Smooth muscle cell (in vitro differentiated cells): Measurements from ENCODE around the gene DMXL1. TPM values are rescaled to one million over a fixed set of nuclear protein-coding genes. Genes with fewer than 3 reads are reported as not detected.
"Not testable (repeated sequence)": the region's sequence is repeated elsewhere in the genome, so short reads cannot be mapped to it uniquely, and the experiment has no call there.

ENCODE experiments used
- DNase-seq: peaks from one replicate; lab custom pipeline; 2025; ENCODE audit not compliant: unreplicated experiment; lab: John Stamatoyannopoulos, UW
- H2AFZ ChIP-seq: fragments of 200-600 bp; sonication (generic); 2 replicates; pipeline ENCODE4 v1.6.0; 2016; ENCODE audit warnings: antibody characterized with exemption, low read depth, mild to moderate bottlenecking
- H3F3A ChIP-seq: fragments of 200-600 bp; sonication (generic); 2 replicates; pipeline ENCODE4 v1.6.0; 2017; ENCODE audit warnings: antibody characterized with exemption, low read depth
- H3K27ac ChIP-seq: fragments of 200-600 bp; sonication (generic); 2 replicates; pipeline ENCODE4 v1.5.1; 2016; ENCODE audit warnings: low read depth, mild to moderate bottlenecking
- H3K27me3 ChIP-seq: fragments of 200-600 bp; sonication (generic); 2 replicates; pipeline ENCODE4 v1.6.1; 2016; ENCODE audit warnings: low read depth, mild to moderate bottlenecking
- H3K36me3 ChIP-seq: fragments of 200-600 bp; sonication (generic); 2 replicates; pipeline ENCODE4 v1.5.1; 2016; ENCODE audit warnings: low read depth
- H3K4me1 ChIP-seq: fragments of 200-600 bp; sonication (generic); 2 replicates; pipeline ENCODE4 v1.5.1; 2016; ENCODE audit warnings: low read depth
- H3K4me2 ChIP-seq: fragments of 200-600 bp; sonication (generic); 2 replicates; pipeline ENCODE4 v1.6.0; 2016; ENCODE audit warnings: mild to moderate bottlenecking
- H3K4me3 ChIP-seq: fragments of 200-600 bp; sonication (generic); 2 replicates; pipeline ENCODE4 v1.5.1; 2016; ENCODE audit warnings: mild to moderate bottlenecking
- H3K79me2 ChIP-seq: fragments of 200-600 bp; sonication (generic); 2 replicates; pipeline ENCODE4 v1.6.0; 2016; ENCODE audit warnings: low read depth, mild to moderate bottlenecking
- H3K9ac ChIP-seq: fragments of 200-600 bp; sonication (generic); 2 replicates; pipeline ENCODE4 v1.6.0; 2016; ENCODE audit warnings: low read depth
- H3K9me3 ChIP-seq: fragments of 200-600 bp; sonication (generic); replicated peaks from 2 replicates; pipeline ENCODE4 v1.5.1; 2016; ENCODE audit warnings: low read depth
- H4K20me1 ChIP-seq: fragments of 200-600 bp; sonication (generic); 2 replicates; pipeline ENCODE4 v1.6.0; 2016; ENCODE audit warnings: low read depth
- CTCF ChIP-seq: fragments of 200-600 bp; sonication (generic); IDR thresholded peaks from 2 replicates; pipeline ENCODE4 v1.5.1; 2017; ENCODE audit warnings: borderline replicate concordance, mild to moderate bottlenecking, antibody characterized with exemption; ENCODE audit not compliant: insufficient read depth, poor library complexity, severe bottlenecking
- WGBS: methylation state at CpG from one replicate; pipeline ENCODE4 v1.1.7; 2016; ENCODE audit warnings: low lambda C conversion rate; 5-methylcytosine and 5-hydroxymethylcytosine counted together
- polyA plus RNA-seq: library from polyadenylated mRNA; unstranded; fragments of >200 nt; fragmentation: Nextera tagmentation; extraction: Ambion mirVana; gene quantifications from 2 replicates; pipeline ENCODE4 v1.2.1, GENCODE V29; 2016
- total RNA-seq: library from RNA; depleted of rRNA; stranded (reverse); fragments of >200 nt; gene quantifications from 2 replicates; pipeline ENCODE4 v1.2.3, GENCODE V29; 2014

DMXL1 gene
- total and polyA plus RNA-seq, 2 experiments from 2014 or later: 9.6 to 76.0 TPM

- no peaks in the 10 kb centered on the region for H3F3A ChIP-seq
- WGBS: 97% methylated on average over 3 of the region's 3 CpGs
- no peaks in the 10 kb centered on the region for H3K4me1 ChIP-seq
- no peaks in the 10 kb centered on the region for H3K9me3 ChIP-seq
- no peak overlapping the region for H3K27ac ChIP-seq
- no peak overlapping the region for H3K4me2 ChIP-seq
- no peaks in the 10 kb centered on the region for H3K27me3 ChIP-seq
- H3K4me3 ChIP-seq: no peak overlapping the region
- peaks cover 3% of the 10 kb centered on the region for H3K36me3 ChIP-seq
- H4K20me1 ChIP-seq: no peaks in the 10 kb centered on the region
- no peak for TF ChIP-seq CTCF
- no peaks in the 10 kb centered on the region for H3K79me2 ChIP-seq
- DNase-seq: no peak
- H2AFZ ChIP-seq: no peak overlapping the region
- no peak overlapping the region for H3K9ac ChIP-seq
These were observed 105.9 kb downstream of the DMXL1 start for GRCh38 chr5:119176785-119177184.

- no peaks in the 10 kb centered on the region for H4K20me1 ChIP-seq
- 96% methylated on average over 3 of the region's 3 CpGs for WGBS
- no peak for TF ChIP-seq CTCF
- H3K9me3 ChIP-seq: no peaks in the 10 kb centered on the region
- H3F3A ChIP-seq: no peaks in the 10 kb centered on the region
- H3K27me3 ChIP-seq: no peaks in the 10 kb centered on the region
- no peak overlapping the region for H3K4me3 ChIP-seq
- no peak overlapping the region for H3K4me2 ChIP-seq
- no peaks in the 10 kb centered on the region for H3K79me2 ChIP-seq
- peaks cover 3% of the 10 kb centered on the region for H3K36me3 ChIP-seq
- H3K27ac ChIP-seq: no peak overlapping the region
- no peaks in the 10 kb centered on the region for H3K4me1 ChIP-seq
- H2AFZ ChIP-seq: no peak overlapping the region
- H3K9ac ChIP-seq: no peak overlapping the region
- no peak for DNase-seq
These were observed 106.3 kb downstream of the DMXL1 start for GRCh38 chr5:119177226-119177625.

- Histone ChIP-seq H3K4me1 (no peaks in the 10 kb centered on the region), H4K20me1 (no peaks in the 10 kb centered on the region), H3K9ac (no peak overlapping the region), H3K4me2 (no peak overlapping the region), H3K79me2 (no peaks in the 10 kb centered on the region), H3K4me3 (no peak overlapping the region), H3K27me3 (no peaks in the 10 kb centered on the region), H3K36me3 (peaks cover 8% of the 10 kb centered on the region), H3K27ac (no peak overlapping the region), H3F3A (no peaks in the 10 kb centered on the region), H3K9me3 (no peaks in the 10 kb centered on the region), H2AFZ (no peak overlapping the region)
- 95% methylated on average over 2 of the region's 2 CpGs for WGBS
- no peak for DNase-seq
- TF ChIP-seq CTCF: no peak
These were observed 107.5 kb downstream of the DMXL1 start for GRCh38 chr5:119178435-119178834.

GRCh38 chr5:119179857-119180641 is 109.2 kb downstream of the DMXL1 start:
- Histone ChIP-seq H3K9ac (no peak overlapping the region), H3K36me3 (peaks cover 8% of the 10 kb centered on the region), H3K4me1 (no peaks in the 10 kb centered on the region), H3K4me3 (no peak overlapping the region), H2AFZ (no peak overlapping the region), H3K27me3 (no peaks in the 10 kb centered on the region), H3K9me3 (no peaks in the 10 kb centered on the region), H3K27ac (no peak overlapping the region), H3F3A (no peaks in the 10 kb centered on the region), H3K4me2 (no peak overlapping the region), H4K20me1 (no peaks in the 10 kb centered on the region), H3K79me2 (no peaks in the 10 kb centered on the region)
- 77% methylated on average over 1 of the region's 1 CpG for WGBS
- no peak for DNase-seq
- no peak for TF ChIP-seq CTCF

- not testable (repeated sequence) for H3K4me3 ChIP-seq, H3K4me1 ChIP-seq, H3K4me2 ChIP-seq, H3K9ac ChIP-seq, H3K36me3 ChIP-seq, H3K27me3 ChIP-seq, H3F3A ChIP-seq, H3K9me3 ChIP-seq, H4K20me1 ChIP-seq, H3K79me2 ChIP-seq, H3K27ac ChIP-seq, H2AFZ ChIP-seq, DNase-seq
- 66% methylated on average over 2 of the region's 2 CpGs for WGBS
These were observed 114.6 kb downstream of the DMXL1 start for GRCh38 chr5:119185512-119185911.
